Stimulated activated naive CD4-positive, alpha-beta T cell treated with Interleukin-2 at 50 U/mL for 16 hours (primary cell): ENCODE data around the gene AP4S1.

ENCODE experiments used
- DNase-seq: peaks from one replicate; lab custom pipeline; 2025; lab: John Stamatoyannopoulos, UW

Gene AP4S1

GRCh38 chr14:31006703-31007102 is 18.7 kb upstream of the AP4S1 start:
- DNase-seq: no peak

GRCh38 chr14:31009836-31010574 is 15.4 kb upstream of the AP4S1 start:
- DNase-seq: no peak

- DNase-seq: no peak
Observed at GRCh38 chr14:31010935-31011334, 14.5 kb upstream of the AP4S1 start.

GRCh38 chr14:31013841-31014240 is 11.6 kb upstream of the AP4S1 start:
- no peak for DNase-seq

- DNase-seq: no peak
Observed at GRCh38 chr14:31018057-31018645, 7.3 kb upstream of the AP4S1 start.

GRCh38 chr14:31020834-31021575 is 4.4 kb upstream of the AP4S1 start:
- no peak for DNase-seq

- DNase-seq: no peak
Observed at GRCh38 chr14:31021576-31021949, 3.9 kb upstream of the AP4S1 start.

- DNase-seq: no peak
Observed at GRCh38 chr14:31022386-31022785, 3.1 kb upstream of the AP4S1 start.

- no peak for DNase-seq
Observed at GRCh38 chr14:31024010-31024480, 1.4 kb upstream of the AP4S1 start.

- no peak for DNase-seq
Observed at GRCh38 chr14:31024577-31025366, 677 bp upstream of the AP4S1 start.

GRCh38 chr14:31026077-31026449 is 614 bp downstream of the AP4S1 start, which contains the start of gene STRN3:
Gene STRN3, minus strand, starts transcription at chr14:31026379. Its CDS starts 194 bp downstream, at chr14:31026185.
- no peak for DNase-seq

- DNase-seq: peak; percentile 93
Observed at GRCh38 chr14:31026450-31027235, 1.2 kb downstream of the AP4S1 start.

- no peak for DNase-seq
Observed at GRCh38 chr14:31027847-31028246, 2.4 kb downstream of the AP4S1 start.

GRCh38 chr14:31029016-31029970 is 3.8 kb downstream of the AP4S1 start:
- no peak for DNase-seq

- no peak for DNase-seq
Observed at GRCh38 chr14:31030469-31030868, 5.0 kb downstream of the AP4S1 start.

GRCh38 chr14:31036552-31036951 is 11.1 kb downstream of the AP4S1 start:
- no peak for DNase-seq

- no peak for DNase-seq
Observed at GRCh38 chr14:31037709-31038221, 12.3 kb downstream of the AP4S1 start.

- no peak for DNase-seq
Observed at GRCh38 chr14:31038521-31039166, 13.2 kb downstream of the AP4S1 start.

GRCh38 chr14:31042300-31042699 is 16.9 kb downstream of the AP4S1 start:
- DNase-seq: no peak
